Inflammatory macrophage (primary cell): Measurements from ENCODE around the gene CPPED1.
"Not testable (repeated sequence)": the region's sequence is repeated elsewhere in the genome, so short reads cannot be mapped to it uniquely, and the experiment has no call there.

Experiments
- DNase-seq, 2 donors: peaks; one replicate each; pipeline ENCODE4 v3.0.0-alpha.2; 2020 to 2022
- total RNA-seq, 18 experiments: gene quantifications; one replicate each; lab custom pipeline; 2026; ENCODE audit warnings: mixed read lengths in 6 of 18, inconsistent platforms in 2 of 18; lab: John Stamatoyannopoulos, UW

Gene CPPED1
- total RNA-seq = 37.6 to 146 (median 102) reads per million in 18 experiments

GRCh38 chr16:12803203-12804093 lies at the start of gene CPPED1:
TSS of gene CPPED1 (minus strand) at chr16:12803887. CDS start at chr16:12803776, 111 bp downstream.
- DNase-seq = peak; percentile 96 to 98

DNA sequence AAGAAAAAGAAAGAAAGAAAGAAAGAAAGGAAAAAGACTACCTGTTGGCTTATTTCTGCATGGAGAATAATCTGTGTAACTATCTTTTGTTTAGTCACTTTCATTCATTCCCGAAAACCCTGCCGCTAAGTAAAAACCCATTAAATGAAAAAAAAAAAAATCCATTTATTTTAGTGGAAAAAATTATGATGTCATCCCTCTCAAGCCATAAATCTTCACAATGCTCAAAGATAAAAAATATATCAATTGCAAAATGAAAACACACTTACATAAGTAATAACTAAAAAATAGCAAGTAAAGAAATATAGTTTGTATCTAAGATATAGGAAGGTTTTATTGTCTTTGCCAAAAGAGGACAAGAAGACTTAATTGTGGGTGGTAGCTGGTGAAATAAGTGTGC lies 46.5 kb upstream of the CPPED1 start:
- no peak for DNase-seq

DNA sequence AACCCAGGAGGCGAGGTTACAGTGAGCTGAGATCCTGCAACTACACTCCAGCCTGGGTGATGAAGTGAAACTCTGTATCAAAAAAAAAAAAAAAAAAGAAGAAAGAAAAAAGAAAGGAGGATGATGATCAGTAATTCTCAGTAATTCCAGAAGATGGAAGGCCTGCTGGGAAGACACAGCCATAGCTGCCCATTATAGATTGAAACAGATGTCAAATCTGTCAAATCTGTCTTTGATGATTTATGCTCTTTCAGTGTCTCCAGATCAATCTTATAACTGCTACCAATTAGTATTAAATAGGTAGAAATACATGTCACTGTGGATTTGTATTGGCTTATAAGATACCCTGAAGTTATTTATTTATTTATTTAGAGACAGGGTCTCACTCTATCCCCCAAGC lies 42.9 kb upstream of the CPPED1 start:
- no peak for DNase-seq

DNA sequence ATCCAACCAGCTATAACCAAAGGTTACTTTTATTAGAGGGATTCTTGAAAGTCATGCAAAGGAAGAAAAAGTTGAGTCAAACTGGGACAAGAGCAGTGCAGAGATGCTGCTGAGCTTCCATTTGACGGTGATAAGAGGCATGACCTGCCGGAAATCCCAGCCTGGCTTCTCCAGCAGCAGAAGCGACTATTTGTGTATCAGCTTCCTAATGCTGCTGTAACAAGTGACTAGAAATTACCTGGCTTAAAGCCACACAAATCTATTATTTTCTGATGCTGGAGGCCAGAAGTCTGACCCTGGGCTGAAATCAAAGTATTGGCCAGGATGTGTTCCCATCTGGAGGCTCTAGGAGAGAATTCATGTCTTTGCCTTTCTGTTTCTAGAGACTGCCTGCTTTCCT lies 41.6 kb upstream of the CPPED1 start:
- DNase-seq = no peak

- DNase-seq = peak in 1 of 2 donors; percentile 30
These were observed 34.1 kb upstream of the CPPED1 start for GRCh38 chr16:12837756-12838155.

GRCh38 chr16:12837291-12837690 lies 33.6 kb upstream of the CPPED1 start:
- DNase-seq = peak; percentile 53 to 73

- no peak for DNase-seq
These were observed 30.2 kb upstream of the CPPED1 start for GRCh38 chr16:12833926-12834325.

DNA sequence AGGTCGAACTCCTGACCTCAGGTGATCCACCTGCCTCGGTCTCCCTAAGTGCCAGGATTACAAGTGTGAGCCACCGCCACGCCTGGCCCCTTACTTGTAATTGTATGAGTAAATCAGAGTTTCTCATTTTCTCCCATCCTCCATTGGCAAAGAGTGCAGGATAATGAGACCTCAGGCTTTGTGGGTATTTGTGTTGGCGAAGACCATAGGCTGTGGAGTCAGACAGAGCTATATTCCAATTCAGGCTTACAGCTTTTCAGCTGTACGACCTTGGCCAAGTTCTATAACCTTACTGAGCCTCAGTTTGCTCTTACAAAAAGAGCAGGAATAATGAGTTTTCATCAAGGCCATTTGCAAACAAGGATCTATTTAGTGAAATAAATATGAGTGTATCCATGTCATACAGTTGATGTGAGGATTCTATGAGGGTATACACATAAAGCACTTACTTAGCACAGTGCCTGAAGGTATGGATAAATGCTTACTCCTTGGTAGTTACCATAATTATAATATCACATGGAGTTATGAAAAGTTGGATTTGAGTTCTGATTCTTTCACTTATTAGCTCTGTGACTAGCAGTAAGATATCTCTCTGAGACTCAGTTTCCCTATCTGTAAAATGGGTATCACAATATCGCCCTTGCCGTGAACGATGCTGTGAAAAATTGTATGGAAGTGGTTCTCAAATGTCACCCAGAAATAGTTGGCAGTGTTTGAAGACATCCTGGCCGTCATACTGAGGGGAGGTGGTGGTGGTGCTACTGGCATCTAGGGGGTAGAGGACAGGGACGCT lies 25.6 kb upstream of the CPPED1 start:
- DNase-seq = no peak

DNA sequence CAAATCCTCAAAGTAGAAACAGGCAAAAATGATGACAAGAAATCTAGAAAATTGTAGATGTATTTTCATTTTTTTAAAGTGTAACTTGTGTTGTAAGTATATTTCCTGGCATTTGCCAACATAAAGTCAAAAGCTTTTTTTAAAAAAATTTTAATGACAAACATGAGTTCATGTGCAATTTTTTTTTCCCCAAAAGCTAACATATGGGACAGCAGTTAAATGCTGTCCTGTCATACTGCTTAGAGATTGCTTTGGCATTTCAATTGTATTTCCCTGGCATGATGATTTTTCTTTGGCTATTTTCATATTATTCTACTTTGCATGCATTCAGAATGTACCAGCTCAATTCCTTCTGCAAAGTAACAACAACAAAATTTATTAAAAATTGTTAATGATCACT lies 24.5 kb upstream of the CPPED1 start:
- DNase-seq = no peak

DNA sequence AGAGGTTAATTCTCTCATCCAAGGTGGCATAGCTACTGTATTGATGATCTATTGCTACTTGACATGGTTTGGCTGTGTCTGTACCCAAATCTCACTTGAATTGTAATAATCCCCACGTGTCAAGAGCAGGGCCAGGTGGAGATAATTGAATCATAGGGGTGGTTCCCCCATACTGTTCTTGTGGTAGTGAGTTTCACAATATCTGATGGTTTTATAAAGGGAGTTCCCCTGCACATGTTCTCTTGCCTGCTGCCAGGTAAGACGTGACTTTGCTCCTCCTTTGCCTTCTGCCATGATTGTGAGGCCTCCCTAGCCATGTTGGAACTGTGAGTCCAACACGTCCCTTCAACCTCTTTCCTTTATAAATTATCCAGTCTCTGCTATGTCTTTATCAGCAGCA lies 22.9 kb upstream of the CPPED1 start:
- no peak for DNase-seq

DNA sequence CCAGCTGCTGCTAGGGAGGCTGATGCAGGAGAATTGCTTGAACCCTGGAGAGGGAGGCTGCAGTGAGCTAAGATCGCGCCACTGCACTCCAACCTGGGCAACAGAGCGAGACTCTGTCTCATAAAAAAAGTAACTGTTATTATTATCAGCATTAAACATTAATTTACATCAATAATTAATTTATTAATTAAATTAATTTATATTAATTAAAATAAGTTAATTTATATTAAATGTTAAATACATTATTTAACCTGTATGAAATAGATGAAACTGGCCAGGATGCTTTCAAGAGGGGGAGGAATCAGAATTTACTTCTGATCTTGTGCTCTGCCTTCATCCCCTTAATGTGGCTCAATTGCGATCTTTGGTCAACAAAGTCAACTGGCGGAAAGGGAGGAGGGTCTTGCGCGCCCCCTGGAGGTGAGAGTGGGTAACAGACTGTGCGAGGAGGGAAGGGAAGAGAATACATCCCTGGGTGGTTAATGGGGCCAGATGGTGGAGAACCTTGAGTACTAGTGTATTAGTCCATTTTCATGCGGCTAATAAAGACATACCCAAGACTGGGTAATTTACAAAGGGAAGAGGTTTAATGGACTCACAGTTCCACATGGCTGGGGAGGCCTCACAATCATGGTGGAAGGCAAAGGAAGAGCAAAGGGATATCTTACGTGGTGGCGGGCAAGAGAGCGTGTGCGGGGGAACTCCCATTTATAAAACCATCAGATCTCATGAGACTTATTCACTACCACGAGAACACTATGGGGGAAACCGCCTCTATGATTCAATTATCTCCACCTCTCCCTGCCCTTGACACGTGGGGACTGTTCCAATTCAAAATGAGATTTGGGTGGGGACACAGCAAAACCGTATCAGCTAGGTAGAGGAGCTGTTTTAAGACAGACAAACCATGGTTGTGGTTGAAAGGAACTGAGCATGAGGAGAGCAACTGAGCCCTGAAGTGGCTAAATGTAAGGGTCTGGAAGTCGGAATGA lies 15.7 kb upstream of the CPPED1 start:
- peak; percentile 70 to 76 for DNase-seq

- DNase-seq = peak; percentile 24 to 34
These were observed 14.6 kb upstream of the CPPED1 start for GRCh38 chr16:12818326-12818725.

DNA sequence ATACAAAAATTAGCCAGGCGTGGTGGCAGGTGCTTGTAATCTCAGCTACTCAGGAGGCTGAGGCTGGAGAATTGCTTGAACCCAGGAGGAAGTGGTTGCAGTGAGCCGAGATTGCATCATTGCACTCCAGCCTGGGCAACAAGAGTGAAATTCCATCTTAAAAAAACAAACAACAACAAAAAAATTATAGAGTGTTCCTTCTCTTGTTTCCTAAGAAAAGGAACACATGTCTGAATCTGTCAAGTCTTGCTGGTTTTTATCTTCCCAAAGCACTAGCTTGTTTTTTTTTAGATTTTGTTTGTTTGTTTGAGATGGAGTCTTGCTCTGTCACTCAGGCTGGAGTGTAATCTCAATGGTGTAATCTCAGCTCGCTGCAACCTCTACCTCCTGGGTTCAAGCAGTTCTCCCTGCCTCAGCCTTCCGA lies 13.1 kb upstream of the CPPED1 start:
- peak; percentile 42 to 48 for DNase-seq

DNA sequence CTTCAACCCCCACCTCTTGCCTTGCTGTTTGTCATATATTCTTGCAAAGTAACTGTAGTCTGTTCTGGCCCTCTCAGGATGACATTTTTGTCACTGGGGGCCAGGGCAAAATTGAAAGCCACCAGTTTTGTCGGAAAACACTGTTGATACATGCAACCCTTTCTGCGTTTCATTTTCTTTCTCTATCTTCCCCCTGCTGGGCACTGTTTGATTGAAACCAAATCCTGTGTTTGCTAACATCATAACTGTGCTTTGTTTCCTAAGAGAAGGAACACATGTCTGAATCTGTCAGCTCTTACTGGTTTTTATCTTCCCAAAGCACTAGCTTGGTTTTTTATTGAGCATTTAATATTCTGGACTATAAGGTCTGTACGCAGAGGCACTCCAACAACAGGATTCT lies 11.7 kb upstream of the CPPED1 start:
- DNase-seq = peak; percentile 57 to 62

DNA sequence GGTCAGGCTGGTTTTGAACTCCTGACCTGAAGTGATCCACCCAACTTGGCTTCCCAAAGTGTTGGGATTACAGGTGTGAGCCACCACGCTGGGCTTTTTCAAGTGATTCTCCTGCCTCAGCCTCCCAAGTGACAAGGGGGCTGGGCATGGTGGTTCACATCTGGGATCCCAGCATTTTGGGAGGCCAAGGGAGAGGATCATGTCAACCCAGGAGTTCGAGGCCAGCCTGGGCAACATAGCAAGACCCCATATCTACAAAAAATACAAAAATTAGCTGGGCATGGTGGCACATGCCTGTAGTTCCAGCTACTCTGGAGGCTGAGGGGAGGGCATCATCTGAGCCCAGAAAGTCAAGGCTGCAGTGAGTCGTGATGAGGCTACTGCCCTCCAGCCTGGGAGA lies 10.0 kb upstream of the CPPED1 start:
- not testable (repeated sequence) for DNase-seq

- not testable (repeated sequence) for DNase-seq
These were observed 9.6 kb upstream of the CPPED1 start for GRCh38 chr16:12813321-12813720.

DNA sequence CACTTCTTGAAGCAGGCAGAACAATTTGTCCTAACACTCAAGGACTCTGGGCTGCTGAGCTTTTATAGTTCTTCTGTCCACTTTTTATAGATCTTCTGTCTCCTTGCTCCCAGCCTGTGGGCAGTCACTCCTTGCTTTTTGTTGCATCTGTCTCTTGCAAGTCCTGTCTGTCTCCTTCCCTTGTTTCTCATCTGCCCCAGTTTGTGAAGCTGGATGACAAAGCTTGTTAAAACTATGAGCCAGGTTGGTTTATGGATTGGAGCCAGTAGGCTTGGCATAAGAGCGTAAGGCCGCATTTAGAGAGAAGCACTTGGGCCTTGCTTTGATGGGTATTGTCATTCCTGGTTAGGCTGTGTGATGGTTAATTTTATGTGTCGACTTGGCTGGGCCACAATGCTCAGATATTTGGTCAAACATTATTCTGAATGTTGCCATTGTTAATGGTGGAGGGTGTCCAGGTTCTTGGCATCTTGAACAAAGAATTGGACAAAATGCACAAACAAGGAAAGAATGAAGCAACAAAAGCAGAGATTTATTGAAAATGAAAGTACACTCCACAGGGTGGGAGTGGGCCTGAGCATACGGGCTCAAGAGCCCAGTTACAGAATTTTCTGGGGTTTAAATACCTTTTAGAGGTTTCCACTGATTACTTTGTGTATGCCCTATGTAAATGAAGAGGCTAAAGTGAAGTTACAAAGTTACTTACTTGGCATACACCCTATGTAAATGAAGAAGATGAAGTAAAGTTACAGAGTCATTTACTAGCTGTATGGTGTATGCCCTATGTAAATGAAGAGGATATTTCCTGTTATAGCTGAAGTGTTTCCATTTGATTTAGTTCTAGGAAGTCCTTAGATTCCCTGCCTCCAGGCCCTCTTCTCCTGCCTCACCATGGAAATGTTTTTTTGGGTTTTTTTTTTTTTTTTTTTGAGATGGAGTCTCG lies 8.0 kb upstream of the CPPED1 start:
- no peak for DNase-seq

GRCh38 chr16:12805066-12805465 lies 1.4 kb upstream of the CPPED1 start:
- DNase-seq = no peak

DNA sequence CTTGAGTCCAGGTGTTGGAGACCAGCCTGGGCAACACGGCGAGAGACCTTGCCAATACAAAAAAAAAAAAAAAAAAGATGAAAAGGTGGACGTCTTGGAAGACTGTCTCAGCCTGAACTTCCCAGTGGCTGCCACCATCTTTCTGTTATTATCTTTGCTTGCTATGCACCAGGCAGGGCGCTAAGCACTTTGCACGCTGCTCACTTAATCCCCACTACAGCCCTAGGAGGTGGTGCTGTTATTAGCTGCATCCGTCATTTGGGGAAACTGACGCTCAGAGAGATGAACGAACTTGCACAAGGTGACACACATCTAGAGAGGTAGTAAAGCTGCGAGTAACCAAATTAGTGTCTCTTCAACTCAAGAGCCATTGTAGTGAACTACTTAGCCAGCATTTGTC lies 708 bp upstream of the CPPED1 start:
- DNase-seq = no peak

DNA sequence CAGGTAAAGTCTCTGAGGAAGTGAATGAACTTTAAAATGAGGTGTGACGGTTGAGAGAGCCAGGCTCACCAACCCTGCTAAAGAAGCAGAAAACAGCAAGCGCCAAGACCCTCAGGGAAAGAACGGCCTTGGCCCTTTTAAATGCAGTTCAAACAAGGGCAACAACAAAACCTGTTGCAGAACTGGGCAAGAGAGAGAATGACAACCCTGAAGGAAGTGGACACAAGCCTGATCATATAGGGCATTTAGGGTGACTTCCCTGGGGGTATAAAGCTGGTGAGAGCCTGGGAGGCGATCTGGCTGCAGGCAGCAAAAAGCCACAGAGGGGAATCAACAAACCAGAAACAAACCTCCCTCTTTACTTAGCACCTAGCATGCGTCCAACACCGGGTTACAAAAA lies 1.0 kb downstream of the CPPED1 start:
- peak; percentile 17 to 38 for DNase-seq

DNA sequence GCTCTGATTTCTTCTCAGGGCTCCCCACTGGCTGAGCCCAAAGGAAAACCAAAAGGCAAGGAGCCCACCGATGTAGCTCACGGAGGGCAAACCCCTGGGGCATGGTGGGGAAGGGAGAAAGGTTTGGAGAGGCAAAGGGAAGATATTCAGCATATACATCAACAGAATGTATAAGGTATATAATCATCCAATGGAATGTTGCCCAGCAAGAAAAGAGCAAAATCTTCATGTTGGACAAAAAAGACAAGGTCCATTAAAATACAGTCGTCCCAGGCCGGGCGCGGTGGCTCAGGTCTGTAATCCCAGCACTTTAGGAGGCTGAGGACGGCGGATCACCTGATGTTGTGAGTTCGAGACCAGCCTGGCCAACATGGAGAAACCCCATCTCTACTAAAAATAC lies 1.6 kb downstream of the CPPED1 start:
- DNase-seq = no peak
